ENCODE measurements around the gene ZCCHC24.

ZCCHC24 gene

GRCh38 chr10:79445977-79446757 lies 743 bp upstream of the ZCCHC24 start:
- FAIRE-seq = no peak

- FAIRE-seq = no peak
These were observed 965 bp downstream of the ZCCHC24 start for GRCh38 chr10:79444199-79445119.

- FAIRE-seq = no peak
These were observed 1.9 kb downstream of the ZCCHC24 start for GRCh38 chr10:79443338-79444198.

GRCh38 chr10:79442171-79443040 lies 3.0 kb downstream of the ZCCHC24 start:
- FAIRE-seq = no peak

GRCh38 chr10:79441433-79441832 lies 4.0 kb downstream of the ZCCHC24 start:
- FAIRE-seq = no peak

- no peak for FAIRE-seq
These were observed 5.1 kb downstream of the ZCCHC24 start for GRCh38 chr10:79440281-79440680.

- FAIRE-seq = no peak
These were observed 6.7 kb downstream of the ZCCHC24 start for GRCh38 chr10:79438699-79439085.

GRCh38 chr10:79438021-79438698 lies 7.3 kb downstream of the ZCCHC24 start:
- no peak for FAIRE-seq

GRCh38 chr10:79437111-79437814 lies 8.2 kb downstream of the ZCCHC24 start:
- FAIRE-seq = no peak

- no peak for FAIRE-seq
These were observed 8.6 kb downstream of the ZCCHC24 start for GRCh38 chr10:79436850-79437103.

- FAIRE-seq = no peak
These were observed 9.2 kb downstream of the ZCCHC24 start for GRCh38 chr10:79436066-79436849.

GRCh38 chr10:79435271-79436065 lies 10.0 kb downstream of the ZCCHC24 start:
- FAIRE-seq = no peak

- no peak for FAIRE-seq
These were observed 10.6 kb downstream of the ZCCHC24 start for GRCh38 chr10:79434821-79435251.

- FAIRE-seq = no peak
These were observed 11.2 kb downstream of the ZCCHC24 start for GRCh38 chr10:79434223-79434687.

- no peak for FAIRE-seq
These were observed 11.9 kb downstream of the ZCCHC24 start for GRCh38 chr10:79433324-79434222.

- FAIRE-seq = no peak
These were observed 13.3 kb downstream of the ZCCHC24 start for GRCh38 chr10:79431891-79432831.

- no peak for FAIRE-seq
These were observed 14.0 kb downstream of the ZCCHC24 start for GRCh38 chr10:79431428-79431827.
